Adrenal gland (tissue), 12 donors: ENCODE results near the gene TIMM23. TPM values are rescaled to one million over a fixed set of nuclear protein-coding genes. Genes with fewer than 3 reads are reported as not detected.
"Not testable (repeated sequence)": the region's sequence is repeated elsewhere in the genome, so short reads cannot be mapped to it uniquely, and the experiment has no call there.

ENCODE experiments used
- DNase-seq, 7 donors: peaks; one replicate each; pipeline ENCODE4 v3.0.0-alpha.2; 2019 to 2020
- H3K27ac ChIP-seq, 5 donors: fragments of 200-600 bp; sonication (generic) in 4 of 5; 1 replicate in 3 of 5; 2 replicates in 2 of 5; pipeline versions ENCODE4 v1.5.1 to v1.8.0; 2016 to 2020; ENCODE audit warnings: mild to moderate bottlenecking in 1 of 5
- H3K27me3 ChIP-seq: fragments of 200-600 bp; 2 replicates; pipeline ENCODE4 v1.8.0; 2021
- H3K36me3 ChIP-seq, 2 donors: fragments of 200-600 bp; replicated peaks in 1 of 2; 1 replicate in 1 of 2; 2 replicates in 1 of 2; pipeline versions ENCODE4 v1.5.1 to v1.8.0; 2018 to 2022
- H3K4me1 ChIP-seq, 2 donors: fragments of 200-600 bp; replicated peaks in 1 of 2; 1 replicate in 1 of 2; 2 replicates in 1 of 2; pipeline versions ENCODE4 v1.5.1 to v1.8.0; 2018 to 2021
- H3K4me3 ChIP-seq, 4 donors: fragments of 200-600 bp; sonication (generic) in 3 of 4; one replicate each; pipeline ENCODE4 v1.5.1; 2016 to 2018
- H3K9me3 ChIP-seq, 3 donors: fragments of 200-600 bp; sonication (generic) in 1 of 3; replicated peaks in 1 of 3; 1 replicate in 2 of 3; 2 replicates in 1 of 3; pipeline versions ENCODE4 v1.5.1 to v1.8.0; 2016 to 2021
- WGBS, 4 donors: extraction: QIAGEN DNeasy Blood & Tissue Kit in 2 of 4; methylation state at CpG; one replicate each; pipeline versions ENCODE4 v1.1.5 to v1.1.7; 2013 to 2017; 5-methylcytosine and 5-hydroxymethylcytosine counted together
- intact Hi-C, 2 donors: fragments of 100-400 bp; cut with DNase I; formaldehyde crosslinking; loops; one replicate each; pipeline versions ENCODE4 v1.14.1 to v1.15.0; 2022 to 2023
- polyA plus RNA-seq, 3 donors: library from polyadenylated mRNA; stranded (reverse); fragments of 200-250 nt in 2 of 3; fragments of 350-450 nt in 1 of 3; fragmentation: Illumina TruSeq in 1 of 3; extraction: RNeasy Lipid Tissue Mini Kit (QIAGEN cat#74804) in 1 of 3; gene quantifications; one replicate each; pipeline ENCODE4 v1.2.3, GENCODE V29; 2013 to 2014
- total RNA-seq, 9 donors: library from RNA; depleted of rRNA in 4 of 9; stranded (reverse); fragments of >200 nt in 4 of 9; fragments of 120-200 nt in 1 of 9; fragmentation: NEBNext Ultra II Directional in 1 of 9; extraction: Animal tissue kit (Norgen Biotek cat#: 25700) in 1 of 9; gene quantifications; one replicate each; pipeline versions ENCODE4 v1.1.0 to v1.2.4, GENCODE V29; 2013 to 2023
- TF ChIP-seq, protein P1 (sequence below), 6 experiments: fragments of 450-650 bp in 4 of 6; fragments of 200-600 bp in 2 of 6; sonication (generic) in 1 of 6; IDR thresholded peaks; 1 replicate in 5 of 6; 2 replicates in 1 of 6; pipeline versions ENCODE4 v1.5.1 to v1.8.0; 2016 to 2021; ENCODE audit warnings: antibody characterized with exemption in 6 of 6, mild to moderate bottlenecking in 2 of 6, moderate library complexity in 1 of 6
- donor health status: healthy with polysubstance abuse.
- donor health status: Bipolar disorder and iron deficiency.
- donor health status: DM: yes; HTN: yes; CAD: no.
- donor health status: DM: no; HTN: no; CAD: no.
- donor health status: DM: no; HTN: no; CAD: no.
- donor health status: DM: yes; HTN: yes; CAD: no.

Gene TIMM23
- total and polyA plus RNA-seq, 12 donors, result 47.2 to 135 (median 67.4) TPM

DNA sequence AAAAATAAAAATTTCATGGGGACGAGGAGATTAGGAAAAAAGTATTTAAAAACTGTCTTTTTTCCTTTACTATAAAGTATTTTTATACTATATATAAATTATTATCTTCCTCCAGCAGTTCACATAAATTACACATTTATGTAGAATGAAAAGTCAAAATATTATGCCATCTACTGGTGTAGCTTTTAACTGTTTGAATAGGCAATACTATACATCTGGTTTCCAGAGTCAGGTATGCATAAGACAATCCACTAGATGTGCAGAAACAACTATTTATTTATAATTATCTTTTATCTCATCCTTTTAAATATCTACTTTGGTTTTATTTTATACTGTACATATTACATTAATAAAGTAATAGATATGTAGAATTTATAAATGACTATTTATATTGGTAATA, 24.9 kb upstream of the TIMM23 start:
- H3K4me3 ChIP-seq, intact Hi-C loops, DNase-seq, H3K9me3 ChIP-seq, H3K36me3 ChIP-seq, H3K4me1 ChIP-seq, H3K27me3 ChIP-seq, H3K27ac ChIP-seq: not testable (repeated sequence)
- TF ChIP-seq, protein P1, sequence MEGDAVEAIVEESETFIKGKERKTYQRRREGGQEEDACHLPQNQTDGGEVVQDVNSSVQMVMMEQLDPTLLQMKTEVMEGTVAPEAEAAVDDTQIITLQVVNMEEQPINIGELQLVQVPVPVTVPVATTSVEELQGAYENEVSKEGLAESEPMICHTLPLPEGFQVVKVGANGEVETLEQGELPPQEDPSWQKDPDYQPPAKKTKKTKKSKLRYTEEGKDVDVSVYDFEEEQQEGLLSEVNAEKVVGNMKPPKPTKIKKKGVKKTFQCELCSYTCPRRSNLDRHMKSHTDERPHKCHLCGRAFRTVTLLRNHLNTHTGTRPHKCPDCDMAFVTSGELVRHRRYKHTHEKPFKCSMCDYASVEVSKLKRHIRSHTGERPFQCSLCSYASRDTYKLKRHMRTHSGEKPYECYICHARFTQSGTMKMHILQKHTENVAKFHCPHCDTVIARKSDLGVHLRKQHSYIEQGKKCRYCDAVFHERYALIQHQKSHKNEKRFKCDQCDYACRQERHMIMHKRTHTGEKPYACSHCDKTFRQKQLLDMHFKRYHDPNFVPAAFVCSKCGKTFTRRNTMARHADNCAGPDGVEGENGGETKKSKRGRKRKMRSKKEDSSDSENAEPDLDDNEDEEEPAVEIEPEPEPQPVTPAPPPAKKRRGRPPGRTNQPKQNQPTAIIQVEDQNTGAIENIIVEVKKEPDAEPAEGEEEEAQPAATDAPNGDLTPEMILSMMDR (IDR thresholded peaks at IDR 0.05), result peak in 1 of 6 experiments; percentile 14
- WGBS, 4 donors, result 88 to 98% (median 93%) methylated on average over 1 of the region's 1 CpG

DNA sequence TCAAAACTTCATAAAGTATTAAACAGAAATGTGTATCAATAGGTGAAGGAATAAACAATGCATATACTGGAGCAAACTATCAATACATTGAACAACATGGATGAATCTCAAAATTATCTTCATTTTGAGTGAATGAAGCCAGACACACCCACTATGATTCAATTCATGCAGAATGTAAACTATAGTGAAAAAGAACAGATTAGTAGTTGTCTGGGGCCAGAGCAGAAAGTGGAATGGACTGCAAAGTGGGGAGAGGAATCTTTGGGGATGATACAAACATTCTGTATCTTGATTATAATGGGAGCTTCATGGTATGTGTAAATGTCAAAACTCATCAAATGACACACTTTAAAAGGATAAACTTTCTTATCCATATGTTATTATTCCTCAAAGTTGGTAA, 23.5 kb upstream of the TIMM23 start:
- H3K36me3 ChIP-seq, intact Hi-C loops, DNase-seq, H3K27me3 ChIP-seq, H3K4me1 ChIP-seq, H3K4me3 ChIP-seq, H3K9me3 ChIP-seq, H3K27ac ChIP-seq: not testable (repeated sequence)

DNA sequence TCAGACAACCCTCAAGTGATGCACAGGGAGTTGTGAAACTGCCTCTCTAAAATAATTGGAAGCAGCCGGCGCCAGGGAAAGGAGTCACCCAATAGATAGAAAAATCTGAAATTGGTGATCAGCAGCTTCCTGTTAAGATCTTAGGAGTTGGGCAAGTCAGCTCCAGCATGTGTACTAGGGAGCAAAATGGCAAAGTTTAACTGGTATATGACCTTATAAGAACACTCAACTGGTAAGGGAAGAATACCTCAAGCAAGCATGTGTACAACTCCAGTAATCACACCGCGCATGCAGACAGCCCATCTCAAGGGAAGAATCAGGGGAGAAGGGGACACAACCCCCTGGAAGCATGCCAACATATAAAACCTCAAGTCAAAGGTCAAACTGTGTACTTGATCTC, 17.9 kb upstream of the TIMM23 start:
- H3K27me3 ChIP-seq, H3K4me1 ChIP-seq, intact Hi-C loops, H3K4me3 ChIP-seq, H3K36me3 ChIP-seq, H3K27ac ChIP-seq, DNase-seq, H3K9me3 ChIP-seq: not testable (repeated sequence)
- WGBS, 4 donors, result 73 to 98% (median 94%) methylated on average over 2 to 4 of the region's 4 CpGs

DNA sequence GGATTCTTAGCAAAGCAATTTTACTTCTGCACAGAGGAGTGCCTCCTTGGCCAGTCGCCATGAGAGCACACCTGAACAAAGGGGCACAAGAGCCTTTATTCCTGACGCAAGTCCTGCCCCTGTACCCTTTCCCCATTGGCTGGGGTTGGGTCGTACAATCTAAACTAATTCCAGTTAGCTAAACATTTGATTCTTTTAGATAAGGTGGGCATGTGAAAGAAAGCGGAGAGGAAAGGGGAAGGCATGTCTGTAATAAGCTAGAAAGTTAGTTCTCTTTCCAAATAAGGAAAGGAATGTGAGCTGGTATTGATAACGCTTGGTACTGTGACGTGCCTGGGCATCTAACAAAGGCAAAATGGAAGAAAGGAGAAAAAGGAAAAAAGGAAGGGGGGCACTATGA, 15.7 kb upstream of the TIMM23 start:
- H3K4me1 ChIP-seq, DNase-seq, H3K27ac ChIP-seq, H3K36me3 ChIP-seq, H3K4me3 ChIP-seq, H3K9me3 ChIP-seq, H3K27me3 ChIP-seq, intact Hi-C loops: not testable (repeated sequence)
- 87 to 93% (median 89%) methylated on average over 3 to 6 of the region's 6 CpGs for WGBS, 4 donors

DNA sequence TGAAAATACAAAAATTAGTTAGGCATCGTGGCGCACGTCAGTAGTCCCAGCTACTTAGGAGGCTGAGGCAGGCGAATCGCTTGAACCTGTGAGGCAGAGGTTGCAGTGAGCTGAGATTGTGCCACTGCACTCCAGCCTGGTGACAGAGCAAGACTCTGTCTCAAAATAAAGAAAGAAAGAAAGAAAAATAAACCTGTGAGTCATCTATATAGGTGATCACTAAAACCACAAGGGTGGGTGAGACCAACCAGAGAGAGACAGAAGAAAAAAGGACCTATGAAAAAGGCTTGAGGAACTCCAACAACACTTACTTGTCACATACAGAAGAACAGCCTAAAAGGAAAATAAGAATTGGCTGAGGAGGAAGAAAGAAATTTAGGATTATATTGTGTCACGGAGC, 14.4 kb upstream of the TIMM23 start:
- H3K27me3 ChIP-seq, DNase-seq, H3K4me1 ChIP-seq, intact Hi-C loops, H3K9me3 ChIP-seq, H3K36me3 ChIP-seq, H3K27ac ChIP-seq, H3K4me3 ChIP-seq: not testable (repeated sequence)
- WGBS, 4 donors, result 95 to 99% (median 96%) methylated on average over 6 of the region's 6 CpGs

DNA sequence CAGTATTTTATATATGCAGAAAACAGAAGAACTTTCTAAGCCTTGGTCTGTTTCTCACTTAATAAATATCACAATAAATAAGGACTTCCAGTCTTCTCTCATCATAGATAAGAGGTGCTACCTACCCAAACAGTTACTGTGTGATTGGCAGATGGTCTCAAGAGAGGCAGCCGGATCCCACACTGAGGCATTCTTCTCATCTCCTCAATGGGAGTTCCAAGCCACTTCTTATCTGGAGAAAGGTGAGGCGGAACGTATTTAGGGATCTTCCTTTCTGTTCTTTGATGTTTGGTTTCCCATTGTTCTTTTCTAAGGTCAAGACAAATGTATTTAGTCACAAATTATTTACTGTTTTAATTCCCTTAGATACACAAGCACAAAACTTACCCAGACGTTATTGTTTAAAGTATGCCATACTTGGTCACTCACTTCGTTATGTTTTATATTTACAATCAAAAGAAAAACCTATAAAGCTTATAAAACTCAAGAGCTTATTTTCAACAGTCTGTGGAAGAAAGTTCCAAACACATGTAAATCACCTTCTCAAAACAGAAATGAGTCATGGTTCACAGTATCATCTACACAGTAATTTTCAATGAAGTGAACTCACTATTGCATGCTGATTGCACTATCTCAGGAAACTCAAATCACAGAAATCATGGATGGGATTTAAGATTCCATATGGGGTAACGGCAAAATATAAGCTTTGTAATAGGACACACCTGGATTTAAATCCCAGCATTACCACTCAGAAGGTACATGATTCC, 9.4 kb upstream of the TIMM23 start:
- H3K9me3 ChIP-seq, H3K4me1 ChIP-seq, H3K4me3 ChIP-seq, DNase-seq, H3K36me3 ChIP-seq, H3K27me3 ChIP-seq, H3K27ac ChIP-seq, intact Hi-C loops: not testable (repeated sequence)
- 71 to 88% (median 88%) methylated on average over 6 of the region's 6 CpGs for WGBS, 4 donors

DNA sequence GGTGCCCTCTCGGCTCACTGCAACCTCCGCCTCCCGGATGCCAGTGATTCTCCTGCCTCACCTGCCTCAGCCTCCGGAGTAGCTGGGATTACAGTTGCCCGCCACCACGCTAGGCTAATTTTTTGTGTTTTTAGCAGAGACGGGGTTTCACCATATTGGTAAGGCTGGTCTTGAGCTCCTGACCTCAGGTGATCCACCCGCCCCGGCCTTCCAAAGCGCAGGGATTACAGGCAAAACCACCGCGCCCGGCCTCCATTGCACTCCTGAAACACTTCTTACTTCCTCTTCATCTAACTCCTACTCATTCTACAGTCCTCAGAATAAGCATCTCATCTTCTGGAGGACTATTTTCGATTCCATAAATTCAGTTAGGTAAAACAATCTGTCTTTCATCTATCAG, 1.3 kb upstream of the TIMM23 start:
- Histone ChIP-seq H3K4me3 (peak overlapping the region in 1 of 4 donors; percentile 93), H3K4me1 (peaks cover 6 to 14% of the 10 kb centered on the region in 2 donors)
- not testable (repeated sequence) for DNase-seq, H3K27me3 ChIP-seq, H3K36me3 ChIP-seq, H3K27ac ChIP-seq, H3K9me3 ChIP-seq
- 37 to 52% (median 44%) methylated on average over 14 of the region's 14 CpGs for WGBS, 4 donors
- intact Hi-C loops, result loop anchor here in 1 of 2 donors (10.0 kb wide), 1 partner anchor 54 kb away; no protein-coding TSS in a partner anchor

DNA sequence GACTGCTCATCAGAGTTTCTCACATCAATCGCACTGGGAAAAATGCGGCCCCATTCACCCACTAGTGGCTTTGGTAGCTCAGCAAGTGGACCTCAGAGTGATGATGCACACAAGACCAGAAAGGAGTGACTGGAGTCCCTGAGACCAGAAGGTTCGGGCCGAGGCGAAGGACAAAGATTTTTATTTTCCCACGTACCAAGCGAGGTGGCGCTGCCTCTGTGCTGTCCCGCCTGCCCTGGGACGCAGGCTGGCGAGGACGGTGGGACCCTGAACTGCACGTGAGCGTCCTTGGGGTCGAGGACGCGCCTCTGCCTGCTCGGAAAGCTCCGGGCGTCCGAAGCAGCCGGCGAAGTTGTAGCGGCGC, 565 bp upstream of the TIMM23 start:
- DNase-seq, result peak in 5 of 7 donors; percentile 12 to 56 (median 31)
- peak overlapping the region in 4 of 5 donors; percentile 62 to 80 (median 68) for H3K27ac ChIP-seq
- not testable (repeated sequence) for H3K27me3 ChIP-seq, H3K9me3 ChIP-seq, H3K36me3 ChIP-seq
- 0 to 1% (median 1%) methylated on average over 8 to 25 of the region's 25 CpGs for WGBS, 4 donors
- H3K4me3 ChIP-seq, result peak overlapping the region; percentile 70 to 93 (median 81)
- intact Hi-C loops, result loop anchor here in 1 of 2 donors (10.0 kb wide), 1 partner anchor 53 kb away; no protein-coding TSS in a partner anchor
- peaks cover 6 to 14% of the 10 kb centered on the region in 2 donors for H3K4me1 ChIP-seq

DNA sequence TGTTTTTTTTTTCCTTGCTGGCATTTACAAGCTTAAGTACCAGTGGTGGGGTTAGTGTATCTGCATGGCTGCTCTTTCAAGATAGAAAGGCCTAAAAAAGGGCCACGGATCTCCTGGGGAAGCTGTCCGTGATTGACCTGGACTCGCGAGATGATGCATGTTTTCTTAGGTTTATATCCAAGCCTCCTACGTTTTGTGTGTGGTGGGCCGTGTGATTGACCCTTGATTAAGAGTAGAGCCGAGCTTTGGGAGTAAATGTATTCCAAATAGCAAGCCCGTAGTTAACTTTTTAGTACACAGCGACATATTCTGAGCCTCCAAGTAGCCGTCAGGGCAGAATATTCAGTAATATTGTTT, 502 bp downstream of the TIMM23 start:
- not testable (repeated sequence) for H3K9me3 ChIP-seq, DNase-seq, H3K27me3 ChIP-seq, H3K36me3 ChIP-seq
- 0 to 1% (median 1%) methylated on average over 10 of the region's 10 CpGs for WGBS, 4 donors
- Histone ChIP-seq H3K4me3 (peak overlapping the region; percentile 70 to 93 (median 81)), H3K4me1 (peaks cover 6 to 14% of the 10 kb centered on the region in 2 donors), H3K27ac (peak overlapping the region in 3 of 5 donors; percentile 62 to 80 (median 69))
- intact Hi-C loops, result loop anchor here in 1 of 2 donors (10.0 kb wide), 1 partner anchor 52 kb away; no protein-coding TSS in a partner anchor

DNA sequence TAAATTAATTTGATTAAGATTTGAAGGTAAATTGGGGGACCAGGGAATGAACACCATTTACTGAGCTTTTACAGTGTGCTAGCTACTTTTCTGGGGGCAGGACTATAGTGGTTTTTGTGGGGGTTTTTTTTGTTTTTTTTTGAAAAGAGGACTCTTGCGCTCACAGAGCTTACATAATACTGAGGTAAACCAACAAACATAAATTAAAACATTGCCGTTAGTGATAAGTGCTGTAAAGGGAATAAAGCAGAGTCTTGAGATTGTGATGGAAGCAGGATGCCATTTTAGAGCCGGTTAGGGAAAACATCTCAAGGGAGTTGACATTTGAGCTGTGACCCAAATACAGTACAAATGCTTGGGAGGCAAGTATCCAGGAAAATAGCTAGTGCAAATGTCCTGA, 1.8 kb downstream of the TIMM23 start:
- H3K27me3 ChIP-seq, DNase-seq, H3K9me3 ChIP-seq, H3K4me3 ChIP-seq, H3K27ac ChIP-seq, H3K36me3 ChIP-seq: not testable (repeated sequence)
- WGBS, 4 donors, result 41 to 54% (median 47%) methylated on average over 3 of the region's 3 CpGs
- intact Hi-C loops, result loop anchor here in 1 of 2 donors (10.0 kb wide), 1 partner anchor 51 kb away; no protein-coding TSS in a partner anchor
- H3K4me1 ChIP-seq, result peaks cover 6 to 14% of the 10 kb centered on the region in 2 donors
